22Rv1 (cell line): ENCODE data around the gene PARP4.
"Not testable (repeated sequence)": the region's sequence is repeated elsewhere in the genome, so short reads cannot be mapped to it uniquely, and the experiment has no call there.

Source experiments
- ZFX ChIP-seq: fragments of 450-650 bp; IDR thresholded peaks from 2 replicates; pipeline ENCODE4 v1.6.1; 2017; ENCODE audit warnings: antibody characterized with exemption, borderline replicate concordance
- TF ChIP-seq, protein P1 (sequence below): fragments of 450-650 bp; IDR thresholded peaks from 2 replicates; pipeline ENCODE4 v1.5.1; 2017; ENCODE audit warnings: mild to moderate bottlenecking

- TF ChIP-seq, protein P1, sequence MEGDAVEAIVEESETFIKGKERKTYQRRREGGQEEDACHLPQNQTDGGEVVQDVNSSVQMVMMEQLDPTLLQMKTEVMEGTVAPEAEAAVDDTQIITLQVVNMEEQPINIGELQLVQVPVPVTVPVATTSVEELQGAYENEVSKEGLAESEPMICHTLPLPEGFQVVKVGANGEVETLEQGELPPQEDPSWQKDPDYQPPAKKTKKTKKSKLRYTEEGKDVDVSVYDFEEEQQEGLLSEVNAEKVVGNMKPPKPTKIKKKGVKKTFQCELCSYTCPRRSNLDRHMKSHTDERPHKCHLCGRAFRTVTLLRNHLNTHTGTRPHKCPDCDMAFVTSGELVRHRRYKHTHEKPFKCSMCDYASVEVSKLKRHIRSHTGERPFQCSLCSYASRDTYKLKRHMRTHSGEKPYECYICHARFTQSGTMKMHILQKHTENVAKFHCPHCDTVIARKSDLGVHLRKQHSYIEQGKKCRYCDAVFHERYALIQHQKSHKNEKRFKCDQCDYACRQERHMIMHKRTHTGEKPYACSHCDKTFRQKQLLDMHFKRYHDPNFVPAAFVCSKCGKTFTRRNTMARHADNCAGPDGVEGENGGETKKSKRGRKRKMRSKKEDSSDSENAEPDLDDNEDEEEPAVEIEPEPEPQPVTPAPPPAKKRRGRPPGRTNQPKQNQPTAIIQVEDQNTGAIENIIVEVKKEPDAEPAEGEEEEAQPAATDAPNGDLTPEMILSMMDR: not testable (repeated sequence)
- TF ChIP-seq ZFX: not testable (repeated sequence)
Measured at GRCh38 chr13:24486017-24486657, 26.4 kb downstream of the PARP4 start.
